Spleen (tissue), 13 donors: ENCODE measurements around the gene FAM107B. TPM values are rescaled to one million over a fixed set of nuclear protein-coding genes. Genes with fewer than 3 reads are reported as not detected.

Experiments used
- DNase-seq: peaks from one replicate; pipeline ENCODE4 v3.0.0-alpha.2; 2020
- H3K27ac ChIP-seq, 8 donors: fragments of 200-600 bp; sonication (generic) in 7 of 8; 1 replicate in 4 of 8; 2 replicates in 4 of 8; pipeline versions ENCODE4 v1.5.0 to v1.8.0; 2016 to 2021; ENCODE audit warnings: inconsistent platforms in 4 of 8, mild to moderate bottlenecking in 4 of 8, moderate library complexity in 1 of 8
- H3K27me3 ChIP-seq, 7 donors: fragments of 200-600 bp; sonication (generic) in 6 of 7; replicated peaks in 1 of 7; 1 replicate in 4 of 7; 2 replicates in 3 of 7; pipeline versions ENCODE4 v1.5.0 to v1.8.0; 2016 to 2021; ENCODE audit warnings: inconsistent platforms in 3 of 7, mild to moderate bottlenecking in 1 of 7
- H3K36me3 ChIP-seq, 6 donors: fragments of 200-600 bp; sonication (generic) in 5 of 6; 1 replicate in 4 of 6; 2 replicates in 2 of 6; pipeline versions ENCODE4 v1.5.0 to v1.8.0; 2016 to 2021; ENCODE audit warnings: inconsistent platforms in 2 of 6
- H3K4me1 ChIP-seq, 6 donors: fragments of 200-600 bp; sonication (generic) in 5 of 6; 1 replicate in 3 of 6; 2 replicates in 3 of 6; pipeline versions ENCODE4 v1.5.0 to v1.8.0; 2016 to 2021; ENCODE audit warnings: inconsistent platforms in 3 of 6
- H3K4me3 ChIP-seq, 8 donors: fragments of 200-600 bp; sonication (generic) in 7 of 8; 1 replicate in 4 of 8; 2 replicates in 4 of 8; pipeline versions ENCODE4 v1.5.0 to v1.8.0; 2016 to 2021; ENCODE audit warnings: inconsistent platforms in 4 of 8, mild to moderate bottlenecking in 4 of 8, moderate library complexity in 2 of 8
- H3K9me3 ChIP-seq, 8 donors: fragments of 200-600 bp; sonication (generic) in 7 of 8; 1 replicate in 4 of 8; 2 replicates in 4 of 8; pipeline versions ENCODE4 v1.5.0 to v1.8.0; 2016 to 2021; ENCODE audit warnings: inconsistent platforms in 4 of 8
- CTCF ChIP-seq, 11 experiments: fragments of 200-600 bp in 7 of 11; fragments of 450-650 bp in 4 of 11; sonication (generic) in 4 of 11; IDR thresholded peaks in 8 of 11; conservative IDR thresholded peaks in 3 of 11; 1 replicate in 7 of 11; 2 replicates in 4 of 11; pipeline versions ENCODE4 v1.4.0 to v1.8.0; 2016 to 2021; ENCODE audit warnings: antibody characterized with exemption in 11 of 11, inconsistent platforms in 4 of 11, mild to moderate bottlenecking in 1 of 11
- POLR2A ChIP-seq, 3 donors: fragments of 450-650 bp; IDR thresholded peaks; one replicate each; pipeline ENCODE4 v1.5.1; 2017; ENCODE audit warnings: antibody characterized with exemption in 3 of 3, mild to moderate bottlenecking in 1 of 3
- POLR2AphosphoS5 ChIP-seq, 3 donors: sonication (generic); formaldehyde crosslinking; IDR thresholded peaks; one replicate each; pipeline ENCODE4 v1.5.1; 2017; ENCODE audit warnings: antibody characterized with exemption in 3 of 3
- WGBS, 5 donors: extraction: QIAGEN DNeasy Blood & Tissue Kit in 3 of 5; methylation state at CpG; one replicate each; pipeline versions ENCODE4 v1.1.5 to v1.1.7; 2013 to 2018; 5-methylcytosine and 5-hydroxymethylcytosine counted together
- intact Hi-C: fragments of 100-400 bp; cut with DNase I; formaldehyde crosslinking; loops from one replicate; pipeline ENCODE4 v1.15.0; 2023; ENCODE audit warnings: low total_unique reads
- long read RNA-seq, 2 donors: transcript quantifications; one replicate each; lab custom pipeline, GENCODE V29; 2026
- polyA plus RNA-seq, 3 donors: library from polyadenylated mRNA; stranded (reverse); fragments of 200-250 nt; gene quantifications; one replicate each; pipeline ENCODE4 v1.2.1, GENCODE V29; 2013
- total RNA-seq, 7 donors: library from RNA; depleted of rRNA in 3 of 7; stranded (reverse); fragments of >200 nt in 3 of 7; fragmentation: NEBNext Ultra II Directional in 4 of 7; extraction: Animal tissue kit (Norgen Biotek cat#: 25700) in 4 of 7; gene quantifications; one replicate each; pipeline versions ENCODE4 v1.1.0 to v1.2.1, GENCODE V29; 2016 to 2021
- donor health status: healthy with polysubstance abuse.
- donor health status: DM: no; HTN: no; CAD: no; lungs with moderate emphysema.
- donor health status: DM: no; HTN: no; CAD: no.
- donor health status: Bipolar disorder and iron deficiency.
- donor health status: healthy.
- donor health status: DM: no; HTN: no; CAD: no.
- donor health status: DM: yes; HTN: yes; CAD: no.

Gene FAM107B
- total RNA-seq, result 100 to 1,000 TPM in 2 of 7 donors, 10 to 100 TPM in 5; 58.7 to 115 (median 81.2) TPM
- 10 to 100 TPM; 40.1 to 53.0 (median 46.9) TPM for polyA plus RNA-seq
- long read RNA-seq, donor 1, transcript FAM107B-211 (4 exons, 2,633 nt), result major isoform, 9 of 14 reads
- long read RNA-seq, donor 1, partial matches to known transcripts, result 0 of 14 reads
- long read RNA-seq, donor 1, other reads (novel, unspliced or antisense), result 0 of 14 reads
- long read RNA-seq, donor 2, transcript FAM107B-211 (4 exons, 2,633 nt), result major isoform, 10 of 14 reads
- long read RNA-seq, donor 2, partial matches to known transcripts, result 0 of 14 reads
- long read RNA-seq, donor 2, other reads (novel, unspliced or antisense), result 0 of 14 reads

- no peak within 1 kb of the TSS for H3K27ac ChIP-seq
- H3K36me3 ChIP-seq, result no peaks in the 10 kb centered on the region
- WGBS, 5 donors, result 91 to 96% (median 93%) methylated on average over 8 of the region's 8 CpGs
- no peaks in the 10 kb centered on the region for H3K9me3 ChIP-seq
- intact Hi-C loops, result no loop called here
- no peaks in the 10 kb centered on the region for H3K27me3 ChIP-seq
- H3K4me1 ChIP-seq, result no peaks in the 10 kb centered on the region
- no peak for DNase-seq
- TF ChIP-seq POLR2A (IDR thresholded peaks at IDR 0.05) (no peak), CTCF (IDR thresholded peaks at IDR 0.05 in 8 of 11, conservative IDR thresholded peaks at IDR 0.05 in 3 of 11) (no peak), POLR2AphosphoS5 (IDR thresholded peaks at IDR 0.05) (no peak)
- no peak within 1 kb of the TSS for H3K4me3 ChIP-seq
Measured at GRCh38 chr10:14774797-14775196, at the start of gene FAM107B. FAM107B (minus strand) TSS chr10:14774897; CDS start chr10:14774663, 234 bp downstream.

DNA sequence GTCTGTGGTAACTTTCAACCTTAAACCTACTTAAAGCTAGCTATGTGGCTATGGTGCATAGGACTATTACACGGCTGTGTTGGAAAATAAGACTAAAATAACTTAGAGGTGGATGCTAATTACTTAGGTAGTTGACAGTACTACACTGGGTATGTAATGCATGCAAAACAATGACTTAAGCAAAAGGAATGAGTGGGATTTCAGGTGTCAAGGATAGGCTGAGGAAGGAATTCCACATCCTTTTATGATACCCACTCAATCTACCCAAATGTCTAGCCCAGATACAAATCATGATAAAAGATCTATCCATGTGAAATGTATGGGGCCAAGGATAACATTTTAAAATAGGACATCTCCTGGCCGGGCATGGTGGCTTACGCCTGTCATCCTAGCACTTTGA lies 49.3 kb upstream of the FAM107B start:
- Histone ChIP-seq H3K27me3 (no peaks in the 10 kb centered on the region), H3K4me3 (no peak overlapping the region), H3K9me3 (no peaks in the 10 kb centered on the region), H3K36me3 (no peaks in the 10 kb centered on the region), H3K27ac (no peak overlapping the region), H3K4me1 (peaks cover 0 to 15% (median 7%) of the 10 kb centered on the region in 6 donors)
- intact Hi-C loops, result loop anchor here (5.0 kb wide), 1 partner anchor 282 kb away; no protein-coding TSS in a partner anchor
- no peak for TF ChIP-seq CTCF (IDR thresholded peaks at IDR 0.05 in 8 of 11, conservative IDR thresholded peaks at IDR 0.05 in 3 of 11)
- 74 to 97% (median 94%) methylated on average over 3 of the region's 3 CpGs for WGBS, 5 donors
- DNase-seq, result no peak

- Histone ChIP-seq H3K4me1 (peaks cover 0 to 15% (median 7%) of the 10 kb centered on the region in 6 donors), H3K4me3 (no peak overlapping the region), H3K27me3 (no peaks in the 10 kb centered on the region), H3K36me3 (no peaks in the 10 kb centered on the region), H3K27ac (no peak overlapping the region), H3K9me3 (no peaks in the 10 kb centered on the region)
- DNase-seq, result no peak
- TF ChIP-seq POLR2AphosphoS5 (IDR thresholded peaks at IDR 0.05), result no peak
- TF ChIP-seq POLR2A (IDR thresholded peaks at IDR 0.05), result no peak
- peak in 10 of 11 experiments; percentile 34 to 66 (median 53) for TF ChIP-seq CTCF (IDR thresholded peaks at IDR 0.05 in 8 of 11, conservative IDR thresholded peaks at IDR 0.05 in 3 of 11)
- intact Hi-C loops, result loop anchor here (5.0 kb wide), 1 partner anchor 281 kb away; no protein-coding TSS in a partner anchor
- 28 to 36% (median 35%) methylated on average over 3 of the region's 3 CpGs for WGBS, 5 donors
Measured at GRCh38 chr10:14822879-14823755, 48.4 kb upstream of the FAM107B start.
